Hepatocyte (in vitro differentiated cells): ENCODE measurements around the gene KCTD19.

Source experiments
- CTCF ChIP-seq: fragments of 200-600 bp; sonication (generic); IDR thresholded peaks from 2 replicates; pipeline ENCODE4 v1.5.1; 2016; ENCODE audit warnings: antibody characterized with exemption, mild to moderate bottlenecking; ENCODE audit not compliant: poor library complexity
- EZH2 ChIP-seq: fragments of 200-600 bp; sonication (generic); IDR thresholded peaks from 2 replicates; pipeline ENCODE4 v1.6.1; 2016; ENCODE audit warnings: antibody characterized with exemption, mild to moderate bottlenecking, borderline replicate concordance

GRCh38 chr16:67341250-67341649 lies 14.7 kb upstream of the KCTD19 start:
- TF ChIP-seq CTCF (no peak), EZH2 (no peak)
